RWPE1 (cell line): ENCODE measurements around the gene HOXB3.

Source experiments
- CTCF ChIA-PET: fragments of 350-600 bp; sonication (Branson Sonifier 250); formaldehyde crosslinking; extraction: SDS; loops from one replicate; lab custom pipeline; 2021; lab: Yijun Ruan, JAX
- POLR2A ChIA-PET: fragments of 400-600 bp; formaldehyde crosslinking; extraction: SDS; loops from one replicate; lab custom pipeline; 2020; ENCODE audit warnings: antibody characterized with exemption; ENCODE audit not compliant: low non-redundant PET; lab: Yijun Ruan, JAX
- DNase-seq: peaks from one replicate; pipeline ENCODE4 v3.0.0; 2012; ENCODE audit warnings: low spot score
- H3K27ac ChIP-seq: fragments of 450-650 bp; 2 replicates; pipeline ENCODE4 v1.5.1; 2017
- TF ChIP-seq, protein P1 (sequence below): fragments of 450-650 bp; conservative IDR thresholded peaks from 2 replicates; pipeline ENCODE4 v1.5.1; 2017; ENCODE audit warnings: low read depth, mild to moderate bottlenecking

HOXB3 gene

DNA sequence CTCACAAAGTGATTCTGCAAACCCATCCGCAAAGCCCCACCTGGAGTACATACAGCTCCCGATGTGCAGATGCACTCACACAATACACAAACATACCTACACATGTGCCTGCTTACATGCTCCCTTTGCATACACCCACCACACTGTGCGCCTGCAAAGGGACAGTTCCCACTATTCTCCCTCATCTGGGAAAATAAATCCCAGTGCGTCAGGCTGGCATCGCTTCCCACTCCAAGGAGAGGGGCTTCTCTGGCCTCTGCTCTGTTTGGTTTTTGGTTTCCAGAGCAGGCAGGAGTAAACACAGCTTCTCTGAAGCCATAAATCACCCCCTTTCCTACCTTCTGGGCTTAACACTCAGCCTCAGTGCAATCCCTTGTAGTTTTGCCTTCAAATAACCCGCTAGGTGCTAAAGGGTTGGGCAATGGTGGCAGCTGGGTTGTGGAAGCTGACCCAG is 26.6 kb downstream of the HOXB3 start:
- no peak overlapping the region for H3K27ac ChIP-seq
- TF ChIP-seq, protein P1, sequence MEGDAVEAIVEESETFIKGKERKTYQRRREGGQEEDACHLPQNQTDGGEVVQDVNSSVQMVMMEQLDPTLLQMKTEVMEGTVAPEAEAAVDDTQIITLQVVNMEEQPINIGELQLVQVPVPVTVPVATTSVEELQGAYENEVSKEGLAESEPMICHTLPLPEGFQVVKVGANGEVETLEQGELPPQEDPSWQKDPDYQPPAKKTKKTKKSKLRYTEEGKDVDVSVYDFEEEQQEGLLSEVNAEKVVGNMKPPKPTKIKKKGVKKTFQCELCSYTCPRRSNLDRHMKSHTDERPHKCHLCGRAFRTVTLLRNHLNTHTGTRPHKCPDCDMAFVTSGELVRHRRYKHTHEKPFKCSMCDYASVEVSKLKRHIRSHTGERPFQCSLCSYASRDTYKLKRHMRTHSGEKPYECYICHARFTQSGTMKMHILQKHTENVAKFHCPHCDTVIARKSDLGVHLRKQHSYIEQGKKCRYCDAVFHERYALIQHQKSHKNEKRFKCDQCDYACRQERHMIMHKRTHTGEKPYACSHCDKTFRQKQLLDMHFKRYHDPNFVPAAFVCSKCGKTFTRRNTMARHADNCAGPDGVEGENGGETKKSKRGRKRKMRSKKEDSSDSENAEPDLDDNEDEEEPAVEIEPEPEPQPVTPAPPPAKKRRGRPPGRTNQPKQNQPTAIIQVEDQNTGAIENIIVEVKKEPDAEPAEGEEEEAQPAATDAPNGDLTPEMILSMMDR = no peak
- no peak for DNase-seq
- POLR2A ChIA-PET = no interaction called here
- CTCF ChIA-PET = no interaction called here

DNA sequence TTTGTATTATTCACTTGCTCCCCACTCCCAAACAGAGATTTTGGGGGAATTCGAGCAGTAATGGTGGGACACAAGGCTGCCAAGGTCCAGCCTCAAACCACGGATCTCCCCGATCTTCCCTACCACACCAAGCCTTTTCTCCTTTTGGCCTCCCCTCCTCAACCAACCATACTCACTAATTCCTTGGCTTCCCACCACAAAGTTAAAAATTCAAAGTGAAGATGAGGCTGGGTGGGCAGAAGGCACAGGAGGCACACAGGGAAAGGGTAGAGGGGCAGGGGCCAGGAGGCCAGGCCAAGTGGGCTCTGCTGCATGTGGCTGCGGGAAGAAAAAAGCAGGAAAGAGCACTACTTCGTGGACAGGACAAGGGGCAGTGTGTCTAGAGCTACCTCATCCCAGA is 27.1 kb downstream of the HOXB3 start:
- DNase-seq = no peak
- ChIA-PET POLR2A (no interaction called here), CTCF (interaction anchor here (0.6 kb wide), 2 partner anchors 12 to 19 kb away, joined by 3 to 4 read pairs; no protein-coding TSS in a partner anchor)
- no peak overlapping the region for H3K27ac ChIP-seq
- TF ChIP-seq, protein P1 = no peak

DNA sequence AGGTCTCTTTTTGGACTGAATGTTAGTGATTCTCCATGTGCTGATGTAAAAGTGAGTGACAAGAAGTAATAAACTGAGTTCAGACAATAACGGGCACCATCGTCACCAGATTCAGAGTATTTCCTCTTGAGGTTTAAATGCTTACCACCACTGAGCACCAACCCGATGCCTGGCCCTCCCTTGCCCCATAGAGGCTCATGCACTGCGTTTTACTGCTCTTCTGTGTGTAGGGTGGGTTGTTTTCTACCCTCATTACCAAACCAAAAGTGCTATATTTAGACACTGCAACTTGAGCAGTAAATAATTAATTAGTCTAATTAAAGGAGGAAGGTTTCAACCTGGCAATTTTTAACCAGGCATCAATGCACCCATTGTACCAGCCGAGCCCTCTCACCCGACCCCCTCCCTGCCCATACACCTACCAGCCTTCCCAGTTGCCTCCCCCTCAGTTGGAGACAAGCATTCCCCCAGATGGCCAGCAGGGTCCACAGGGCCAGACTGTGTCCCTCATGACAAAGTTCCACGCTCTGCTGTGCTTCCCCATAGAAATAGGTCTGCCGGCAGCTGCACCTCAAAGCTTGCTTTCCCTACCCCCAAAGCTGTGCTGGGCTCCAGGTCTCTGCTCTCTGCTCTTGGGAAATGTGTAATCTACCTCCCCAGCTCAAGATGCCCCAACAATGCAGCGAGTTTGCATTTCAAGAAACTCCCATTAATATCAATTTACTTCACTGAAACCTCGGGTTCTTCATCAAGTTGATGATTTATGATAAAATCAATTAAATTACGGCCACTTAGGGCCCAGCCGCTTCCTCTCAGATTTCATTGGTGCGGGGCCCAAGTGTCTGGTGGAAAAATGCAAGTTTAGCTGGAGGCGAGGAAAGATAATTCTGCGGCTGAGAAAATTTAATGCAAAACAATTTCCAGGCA is 27.9 kb downstream of the HOXB3 start:
- CTCF ChIA-PET = interaction anchor here (0.6 to 0.9 kb wide), 4 partner anchors 13 to 63 kb away, joined by 3 to 4 read pairs (median 3); no protein-coding TSS in a partner anchor
- DNase-seq = no peak
- no peak overlapping the region for H3K27ac ChIP-seq
- TF ChIP-seq, protein P1 = no peak
- POLR2A ChIA-PET = no interaction called here

DNA sequence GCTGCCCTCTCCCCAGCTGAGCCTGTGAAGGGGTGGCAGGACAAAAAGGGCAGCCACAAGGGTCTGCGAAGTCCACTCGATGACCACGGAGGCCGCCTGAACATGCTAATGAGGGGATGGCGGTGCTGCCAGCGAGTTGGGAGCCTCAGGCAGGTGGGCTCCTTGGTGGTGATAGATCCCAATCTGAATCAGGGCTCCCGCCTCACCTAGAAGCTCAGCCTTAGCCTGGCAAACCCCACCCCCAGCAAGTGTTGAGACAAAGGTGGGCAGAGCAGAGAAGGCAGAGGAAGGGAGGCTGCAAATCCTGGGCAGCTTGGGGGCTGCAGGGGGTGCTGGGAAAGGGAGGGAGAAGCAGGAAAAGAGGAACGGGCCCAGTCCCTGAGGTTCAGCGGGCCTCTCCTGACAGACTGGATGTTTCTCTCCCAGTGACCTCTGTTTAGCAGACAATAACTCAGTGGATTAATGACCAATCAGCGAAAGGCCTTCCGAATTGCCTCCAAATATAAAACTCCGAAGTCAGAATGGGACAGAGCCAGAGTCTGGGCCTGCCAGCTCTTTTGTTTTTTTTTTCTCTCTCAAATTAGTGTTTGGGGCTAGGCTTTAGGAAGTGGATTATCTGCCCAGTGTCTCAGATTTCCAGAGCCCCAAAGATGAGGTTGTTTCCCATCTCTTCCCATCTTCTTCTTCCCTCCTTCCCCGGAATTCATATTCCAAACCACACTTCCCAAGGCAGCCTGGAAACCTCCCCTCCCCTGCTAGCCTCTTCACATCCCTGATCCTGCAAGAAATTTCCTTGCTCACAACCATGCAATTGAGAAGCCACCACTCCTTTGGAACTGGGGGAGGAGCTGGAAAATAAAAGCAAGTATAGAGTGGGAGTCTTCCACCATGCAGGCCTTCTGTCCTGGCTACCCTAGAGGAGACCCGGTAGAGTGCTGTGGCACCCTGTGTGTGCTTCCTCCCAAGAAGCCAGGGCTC is 29.9 kb downstream of the HOXB3 start:
- no peak for DNase-seq
- CTCF ChIA-PET = no interaction called here
- POLR2A ChIA-PET = no interaction called here
- TF ChIP-seq, protein P1 = no peak
- H3K27ac ChIP-seq = no peak overlapping the region

DNA sequence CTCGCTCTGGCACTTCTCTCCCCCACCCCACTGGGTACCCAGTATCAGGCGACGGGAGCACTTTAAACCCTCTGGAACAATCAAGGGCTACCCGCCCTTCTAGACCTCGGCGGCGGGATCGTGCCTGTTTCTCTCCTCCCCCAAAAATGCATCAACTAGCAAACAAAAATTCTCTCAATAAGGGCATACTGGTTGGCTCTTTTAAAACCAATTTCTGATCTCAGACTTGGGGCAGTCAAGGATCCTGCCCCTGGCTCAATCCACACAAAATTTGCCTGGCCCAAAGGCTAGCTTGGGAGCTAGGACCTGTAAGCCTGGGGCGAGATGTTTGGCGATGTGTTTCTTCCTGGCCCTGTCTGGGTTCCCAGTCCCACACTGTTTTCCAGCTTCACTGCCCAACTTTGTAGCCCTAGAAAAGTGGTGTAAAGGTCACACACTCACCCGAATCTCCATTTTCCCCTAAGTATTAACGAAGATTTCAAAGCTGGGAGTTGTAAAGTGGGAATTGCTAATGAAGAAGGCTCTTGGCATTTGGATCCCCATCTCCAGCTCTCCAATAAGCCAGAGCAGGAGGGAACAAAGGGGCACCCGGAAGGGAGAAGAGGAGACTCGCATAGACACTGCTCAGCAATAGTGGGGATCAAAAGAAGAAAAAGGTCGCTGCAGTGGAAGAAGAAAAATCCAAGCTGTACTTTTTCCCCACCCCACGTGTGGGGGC is 30.8 kb downstream of the HOXB3 start:
- DNase-seq = no peak
- no peak overlapping the region for H3K27ac ChIP-seq
- CTCF ChIA-PET = no interaction called here
- POLR2A ChIA-PET = no interaction called here
- TF ChIP-seq, protein P1 = no peak

DNA sequence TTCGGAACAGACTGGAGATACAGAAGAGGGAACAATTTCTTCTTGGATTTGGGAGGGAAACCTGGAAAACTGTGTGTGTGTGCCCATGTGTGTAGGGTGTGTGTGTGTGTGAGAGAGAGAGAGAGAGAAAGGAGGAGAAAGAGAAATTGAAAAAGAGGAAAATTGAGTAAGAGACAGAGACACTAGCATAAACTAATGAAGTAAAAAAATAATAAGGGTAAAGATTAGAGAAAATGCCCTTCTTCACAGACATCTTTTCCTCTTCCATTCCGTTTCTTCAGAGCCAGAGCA is 31.3 kb downstream of the HOXB3 start:
- POLR2A ChIA-PET = no interaction called here
- CTCF ChIA-PET = no interaction called here
- TF ChIP-seq, protein P1 = no peak
- no peak for DNase-seq
- no peak overlapping the region for H3K27ac ChIP-seq
